NT2/D1 (cell line): ENCODE measurements around the gene ANKRD13B.

Experiments used
- SUZ12 ChIP-seq: IDR thresholded peaks from 2 replicates; pipeline ENCODE4 v1.6.1; 2011; ENCODE audit not compliant: insufficient read length, insufficient read depth; ENCODE audit errors: extremely low read depth
- YY1 ChIP-seq: IDR thresholded peaks from 2 replicates; pipeline ENCODE4 v1.6.1; 2011; ENCODE audit not compliant: insufficient read length, insufficient read depth
- ZNF274 ChIP-seq: IDR thresholded peaks from 2 replicates; pipeline ENCODE4 v1.6.1; 2011; ENCODE audit warnings: mild to moderate bottlenecking, low read depth, low read length

- TF ChIP-seq ZNF274 (no peak), YY1 (no peak), SUZ12 (no peak)
Measured at GRCh38 chr17:29577001-29577370, 15.9 kb upstream of the ANKRD13B start.
